SW480 (cell line): ENCODE results near the gene RCOR3.

ENCODE experiments used
- DNase-seq: peaks from one replicate; pipeline ENCODE4 v3.0.0-alpha.2; 2016; ENCODE audit warnings: low spot score

RCOR3 gene

DNA sequence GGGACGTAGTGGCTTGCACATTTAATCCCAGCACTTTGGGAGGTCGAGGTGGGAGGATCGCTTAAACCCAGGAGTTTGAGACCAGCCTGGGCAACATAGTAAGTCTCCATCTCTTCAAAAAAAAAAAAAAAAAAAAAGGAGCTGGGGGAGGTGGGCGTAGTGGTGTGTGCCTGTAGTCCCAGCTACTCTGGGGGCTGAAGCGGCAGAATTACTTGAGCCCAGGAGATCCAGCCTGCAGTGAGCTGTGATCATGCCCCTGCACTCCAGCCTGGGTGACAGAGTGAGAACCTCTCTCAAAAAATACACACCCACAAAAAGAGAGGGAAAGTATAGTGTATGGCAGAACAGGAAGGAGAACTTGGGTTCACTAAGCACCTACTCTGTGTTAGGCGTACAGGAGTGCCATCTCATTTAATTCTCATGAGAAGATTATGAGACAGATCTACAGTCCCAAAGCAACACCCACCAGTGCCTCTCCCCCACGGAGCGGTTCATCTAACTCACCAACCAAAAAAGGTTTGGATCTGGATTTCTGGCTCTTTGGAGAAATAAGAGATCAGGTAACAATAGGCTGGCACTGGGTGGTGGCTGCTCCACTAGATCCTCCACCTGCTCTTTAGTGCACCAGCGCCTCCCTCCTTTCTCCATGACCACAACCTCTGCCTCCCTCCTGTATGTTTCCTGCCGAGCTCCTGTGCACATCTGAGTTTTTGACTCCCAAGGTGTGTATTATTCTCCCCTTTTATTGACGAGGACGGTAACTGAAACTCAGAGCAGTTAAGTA, 66.0 kb downstream of the RCOR3 start:
- DNase-seq: peak; percentile 42

DNA sequence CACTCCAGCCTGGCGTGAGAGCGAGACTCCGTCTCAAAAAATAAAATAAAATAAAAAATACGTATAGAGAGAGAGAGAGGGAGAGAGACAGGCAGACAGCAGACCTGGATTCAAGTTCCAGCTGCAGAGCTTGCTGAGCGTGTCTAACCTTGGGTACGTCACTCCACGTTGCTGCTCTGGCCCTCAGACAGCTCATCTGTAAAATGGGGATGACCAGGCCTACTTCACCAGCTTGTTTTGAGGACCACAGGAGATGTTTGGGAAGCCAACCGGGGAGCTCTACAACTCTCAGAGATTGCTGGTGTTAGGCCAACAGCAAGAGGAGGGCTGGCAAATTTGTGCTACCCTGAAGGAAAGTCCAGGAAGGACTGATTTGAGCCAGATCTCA, 67.0 kb downstream of the RCOR3 start:
- no peak for DNase-seq

DNA sequence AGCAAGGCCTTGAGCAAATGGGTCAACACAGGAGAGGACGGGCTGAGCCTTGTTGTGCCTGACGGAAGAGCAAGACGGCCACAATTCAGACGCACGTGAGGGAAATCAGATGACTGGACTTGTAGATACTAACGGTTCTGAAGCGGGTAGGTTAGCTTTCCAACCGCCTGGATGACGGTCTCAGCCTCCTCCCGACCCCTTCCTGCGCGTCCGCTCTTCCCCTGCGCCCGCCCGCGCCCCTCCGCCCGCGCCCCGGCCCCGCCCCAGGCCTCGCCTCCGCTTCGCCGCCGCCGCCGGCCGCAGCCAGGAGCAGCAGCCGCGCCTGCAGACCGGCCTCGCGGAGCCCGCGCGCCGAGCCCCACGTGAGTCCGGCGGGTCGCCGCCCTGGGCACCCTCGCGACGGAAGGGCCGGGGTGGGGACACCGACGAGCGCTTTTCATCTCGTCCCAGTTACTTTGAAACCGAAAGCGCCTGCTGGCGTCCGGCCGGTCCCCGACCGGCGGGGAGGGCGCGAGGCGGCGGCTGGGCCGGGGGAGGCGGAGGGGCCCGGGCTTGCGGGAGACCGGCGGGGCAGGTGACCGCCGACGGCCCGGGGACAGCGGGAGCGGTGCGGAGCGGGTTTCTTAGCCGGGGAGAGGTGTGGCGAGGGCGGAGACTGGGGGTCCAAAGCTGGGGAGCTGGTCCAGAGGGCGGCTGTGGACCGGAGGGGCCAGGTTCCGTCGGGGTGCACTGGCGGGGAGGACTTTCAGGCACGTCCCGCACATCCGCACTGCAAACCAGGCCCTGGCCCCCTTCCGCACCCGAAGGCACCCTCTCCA, 67.6 kb downstream of the RCOR3 start, which contains the start of gene TRAF5:
TRAF5 (plus strand) TSS at position 306 of the 818 bp plus-strand sequence. CDS start 26,407 bp downstream, outside the sequence.
- peak; percentile 56 for DNase-seq

DNA sequence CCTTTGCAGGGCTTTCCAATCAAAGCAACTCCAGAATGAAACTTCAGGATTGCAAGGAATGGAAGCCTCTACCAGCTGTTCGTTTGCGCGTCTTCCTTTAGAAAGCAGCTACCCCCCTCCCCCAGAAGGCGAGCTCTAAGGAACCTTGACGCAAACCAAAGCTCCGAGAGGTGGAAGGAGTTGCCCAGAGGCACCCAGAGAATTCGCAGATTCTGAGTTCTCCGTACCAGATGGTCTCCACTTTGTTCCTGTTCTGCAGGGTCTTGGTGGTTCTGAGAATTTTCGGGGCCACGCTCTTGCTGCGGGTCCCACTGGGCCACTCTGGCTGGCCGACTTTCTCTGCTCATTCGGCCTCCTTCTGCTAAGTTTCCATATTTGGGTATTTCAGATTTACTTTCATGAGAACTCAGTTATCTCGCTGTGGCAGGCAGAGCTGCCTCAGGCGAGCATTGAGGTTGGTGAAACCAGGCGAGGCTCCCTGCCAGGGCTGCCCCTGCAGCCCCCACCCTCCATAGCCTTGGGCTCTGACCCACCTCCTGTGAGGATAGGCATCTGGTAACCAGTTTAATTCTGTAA, 68.3 kb downstream of the RCOR3 start:
- no peak for DNase-seq

DNA sequence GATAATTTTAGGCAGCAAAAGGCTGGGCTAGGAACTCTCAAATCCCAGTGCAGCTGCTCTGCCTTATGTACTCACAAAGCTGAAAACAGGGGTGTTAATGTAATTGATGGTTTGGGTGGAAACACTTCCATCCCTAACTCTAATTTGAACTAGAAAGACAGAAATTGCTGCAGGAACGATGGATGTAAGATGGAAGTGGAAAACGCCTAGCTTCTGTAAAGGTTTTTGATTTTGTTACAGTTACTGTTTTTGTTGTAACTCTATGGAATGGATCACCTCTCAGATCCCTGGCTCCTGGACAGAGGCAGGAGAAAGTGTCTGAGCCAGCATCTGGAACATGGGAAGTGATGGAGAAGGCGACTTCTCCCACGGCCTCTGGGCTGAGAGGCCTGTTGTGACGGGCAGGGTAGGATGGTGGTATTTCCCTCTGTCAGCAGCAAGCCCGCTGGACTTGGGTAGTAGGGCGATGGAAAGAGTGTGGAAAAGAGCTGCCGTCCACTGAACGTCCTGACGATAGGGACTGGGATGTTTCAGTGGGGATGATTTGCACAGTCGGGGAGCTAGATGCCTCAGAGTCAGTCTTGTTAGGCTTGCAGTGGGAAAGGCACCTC, 69.0 kb downstream of the RCOR3 start:
- no peak for DNase-seq

DNA sequence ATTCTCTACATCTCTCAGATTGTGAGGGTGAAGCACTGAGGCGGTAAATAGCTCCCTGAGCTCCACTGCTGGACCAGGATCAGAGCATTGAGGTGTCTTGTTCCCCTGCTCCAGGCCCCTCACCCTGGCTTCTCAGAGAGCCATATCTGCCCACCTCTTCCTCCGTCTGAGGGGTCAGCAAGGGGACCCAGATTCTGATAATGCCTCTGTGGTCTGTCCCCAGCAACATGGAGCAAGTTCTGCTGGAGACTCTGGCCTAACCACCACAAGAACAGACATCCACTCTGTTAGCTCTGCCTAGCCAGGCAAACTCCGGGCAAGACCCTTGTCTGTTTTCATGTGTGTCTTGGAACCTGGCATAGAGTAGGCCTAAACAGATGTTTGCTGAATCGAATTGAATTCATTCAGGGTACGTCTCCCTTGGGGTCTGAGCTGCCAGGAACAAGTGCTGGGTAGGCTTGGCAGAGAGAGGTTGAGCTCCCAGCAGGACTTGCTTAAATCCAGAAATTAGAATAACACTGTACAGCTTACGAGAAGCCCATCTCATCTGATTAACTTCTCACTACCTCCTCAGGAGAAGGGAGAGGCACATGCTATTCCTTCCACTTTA, 69.8 kb downstream of the RCOR3 start:
- no peak for DNase-seq

DNA sequence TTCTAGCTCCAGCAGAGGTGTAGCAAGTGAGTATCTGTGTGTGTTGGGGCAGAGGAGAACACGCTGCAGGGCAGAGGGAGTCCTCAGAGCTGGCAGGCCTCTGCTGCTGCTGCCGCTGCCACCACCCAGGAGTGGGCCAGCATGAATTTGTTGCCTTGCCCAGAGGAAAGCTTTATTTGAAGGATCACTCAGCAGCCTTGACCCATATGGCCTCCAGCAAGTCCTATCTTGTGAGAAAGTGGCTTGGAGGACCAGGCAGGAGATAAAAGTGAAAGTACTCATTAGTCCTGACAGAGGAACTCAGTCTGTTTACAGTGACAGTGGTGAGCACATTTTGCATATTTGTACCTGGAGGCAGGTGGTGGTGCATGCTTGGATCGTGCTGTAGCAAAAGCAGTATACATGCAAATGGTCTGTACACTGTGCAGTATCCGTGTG, 70.6 kb downstream of the RCOR3 start:
- DNase-seq: no peak

DNA sequence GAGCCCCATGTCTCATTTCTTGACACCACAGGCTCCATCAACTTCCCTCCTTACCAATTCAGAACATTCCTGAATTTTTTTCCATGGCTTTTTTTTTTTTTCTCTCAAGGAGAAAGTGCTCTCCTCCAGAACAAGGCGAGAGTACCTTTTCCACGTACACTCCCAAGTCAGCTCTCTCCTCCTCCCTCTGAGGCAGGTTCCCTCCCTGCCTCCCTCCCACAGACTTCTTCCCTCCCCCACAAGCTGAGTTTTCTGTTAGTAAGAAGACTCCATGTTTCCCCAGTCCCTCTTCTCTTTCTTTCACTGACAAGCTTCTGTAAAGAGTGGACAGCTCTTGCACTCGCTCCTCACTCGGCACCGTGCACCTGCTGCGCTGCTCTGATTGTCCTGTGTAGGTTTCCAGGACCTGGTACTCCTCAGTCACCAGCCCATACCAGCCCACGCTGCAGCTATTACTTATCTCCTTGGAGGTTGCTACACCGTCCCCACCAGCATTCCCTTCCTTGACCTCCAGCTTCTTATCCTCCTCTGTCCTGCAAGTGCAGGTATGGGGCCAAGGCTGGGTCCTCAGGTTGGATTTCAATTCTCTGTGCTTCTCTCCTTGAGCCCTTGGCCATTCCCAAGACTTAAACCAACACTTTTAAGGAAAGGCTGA, 71.2 kb downstream of the RCOR3 start:
- no peak for DNase-seq

DNA sequence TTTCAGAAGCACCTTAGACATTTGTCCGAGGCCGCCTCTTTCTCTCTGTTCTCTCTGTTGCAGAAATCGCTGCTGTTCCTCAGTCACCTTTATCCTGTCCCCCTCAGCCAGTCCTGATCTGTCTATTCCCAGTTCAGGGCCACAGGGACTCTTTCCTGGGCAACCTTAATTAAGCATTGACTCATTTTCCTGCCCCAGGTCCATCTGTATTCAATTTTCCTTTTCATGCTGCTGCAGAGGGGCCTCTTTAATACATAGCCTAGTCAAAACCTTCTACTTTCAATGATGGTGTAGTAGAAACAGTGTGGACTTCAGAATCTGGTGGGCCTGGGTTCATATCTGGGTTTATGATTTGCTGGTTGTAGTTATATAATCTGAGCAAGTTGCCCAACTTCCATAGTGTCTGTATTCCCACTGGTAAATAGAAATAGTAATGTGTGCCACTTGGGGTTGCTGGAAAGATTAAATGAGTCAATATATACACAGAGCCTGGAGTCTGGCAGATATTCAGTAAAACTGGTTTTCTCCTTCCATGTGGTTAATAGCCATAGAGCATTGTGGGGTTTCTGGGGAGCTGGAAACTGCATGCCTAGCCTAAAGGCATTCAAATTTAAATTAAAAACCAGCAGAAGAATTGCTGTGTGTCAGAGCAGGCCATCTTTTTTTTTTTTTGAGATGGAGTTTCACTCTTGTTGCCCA, 72.0 kb downstream of the RCOR3 start:
- no peak for DNase-seq

DNA sequence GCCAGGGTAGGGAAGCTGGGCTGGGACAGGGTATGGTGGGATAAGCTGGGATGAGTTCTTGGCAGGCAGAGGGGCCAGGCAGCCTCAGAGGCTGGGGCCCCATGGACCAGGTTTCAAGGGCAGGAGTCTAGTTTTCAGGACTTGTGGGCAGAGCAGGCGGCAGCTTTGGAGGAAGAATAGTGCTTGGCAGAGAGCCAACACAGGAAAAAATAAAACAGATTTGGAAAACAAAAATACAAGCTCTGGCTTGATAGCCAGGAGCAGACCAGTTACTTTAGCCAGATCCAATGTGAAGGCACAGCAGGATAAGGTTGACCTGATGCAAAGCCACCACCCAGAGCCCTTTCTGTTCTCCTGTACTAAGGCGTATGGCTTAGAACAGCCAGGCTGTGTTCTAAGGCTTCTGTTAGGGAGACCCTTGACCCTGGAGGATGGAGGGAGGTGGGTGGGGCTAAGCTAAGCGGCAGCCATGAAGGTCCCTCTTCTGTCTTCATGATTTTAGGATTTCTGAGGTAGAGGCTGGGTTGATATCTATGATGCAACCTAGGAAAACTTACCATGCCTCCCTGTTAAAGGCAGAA, 73.0 kb downstream of the RCOR3 start:
- DNase-seq: no peak

DNA sequence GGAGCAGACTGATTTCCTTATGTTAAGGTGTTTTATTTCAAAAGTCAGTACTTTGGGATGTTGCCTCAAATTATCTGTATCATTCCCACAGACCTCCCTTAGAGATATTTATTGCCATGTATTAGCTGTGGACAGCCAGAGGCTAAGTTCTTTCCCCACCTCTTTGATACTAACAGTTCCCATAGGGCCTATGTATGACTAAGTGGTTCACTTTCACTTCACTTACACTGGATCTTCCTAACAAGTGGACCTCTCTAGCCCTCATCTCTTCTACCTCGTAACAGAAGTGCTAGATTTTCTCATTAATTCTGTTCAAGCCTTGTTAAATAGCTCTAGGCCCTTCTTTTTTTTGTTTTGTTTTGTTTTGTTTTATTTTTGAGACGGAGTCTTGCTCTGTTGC, 73.7 kb downstream of the RCOR3 start:
- peak; percentile 46 for DNase-seq

DNA sequence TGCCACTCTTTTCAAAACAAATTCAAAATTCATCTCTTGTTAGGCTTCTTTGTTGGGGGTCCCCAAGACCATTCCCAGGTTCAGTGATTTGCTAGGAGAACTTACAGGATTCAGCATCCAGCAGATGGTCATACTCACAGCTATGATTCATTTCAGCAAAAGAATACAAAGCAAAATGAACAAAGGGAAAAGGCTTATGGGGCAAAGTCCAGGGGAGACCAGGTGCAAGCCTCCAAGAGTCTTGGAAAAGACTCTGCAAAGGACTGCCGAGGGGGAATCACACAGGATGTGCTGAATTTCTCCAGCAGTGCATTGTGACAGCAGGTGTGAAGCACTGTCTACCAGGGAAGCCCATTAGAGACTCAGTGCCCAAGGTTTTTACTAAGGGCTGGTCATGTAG, 74.7 kb downstream of the RCOR3 start:
- peak; percentile 79 for DNase-seq

DNA sequence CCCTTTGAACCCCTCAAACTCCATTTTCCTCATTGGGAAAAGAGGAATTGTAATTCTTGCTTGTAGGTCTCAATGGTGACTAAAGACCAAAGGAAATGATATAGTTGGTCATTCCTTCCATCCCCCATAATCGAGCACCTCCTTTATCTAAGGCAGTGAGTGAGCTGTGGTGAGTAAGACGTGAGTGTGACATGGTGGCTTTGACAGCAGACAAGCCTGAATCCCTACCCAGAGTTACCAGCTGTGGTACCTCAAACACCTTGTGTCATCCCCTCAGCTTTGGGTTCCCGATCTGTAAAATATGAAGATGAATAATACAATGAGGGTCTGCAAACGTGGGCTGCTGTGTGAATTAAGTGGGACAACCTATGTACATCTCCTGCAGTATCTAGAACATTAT, 75.8 kb downstream of the RCOR3 start:
- DNase-seq: no peak

DNA sequence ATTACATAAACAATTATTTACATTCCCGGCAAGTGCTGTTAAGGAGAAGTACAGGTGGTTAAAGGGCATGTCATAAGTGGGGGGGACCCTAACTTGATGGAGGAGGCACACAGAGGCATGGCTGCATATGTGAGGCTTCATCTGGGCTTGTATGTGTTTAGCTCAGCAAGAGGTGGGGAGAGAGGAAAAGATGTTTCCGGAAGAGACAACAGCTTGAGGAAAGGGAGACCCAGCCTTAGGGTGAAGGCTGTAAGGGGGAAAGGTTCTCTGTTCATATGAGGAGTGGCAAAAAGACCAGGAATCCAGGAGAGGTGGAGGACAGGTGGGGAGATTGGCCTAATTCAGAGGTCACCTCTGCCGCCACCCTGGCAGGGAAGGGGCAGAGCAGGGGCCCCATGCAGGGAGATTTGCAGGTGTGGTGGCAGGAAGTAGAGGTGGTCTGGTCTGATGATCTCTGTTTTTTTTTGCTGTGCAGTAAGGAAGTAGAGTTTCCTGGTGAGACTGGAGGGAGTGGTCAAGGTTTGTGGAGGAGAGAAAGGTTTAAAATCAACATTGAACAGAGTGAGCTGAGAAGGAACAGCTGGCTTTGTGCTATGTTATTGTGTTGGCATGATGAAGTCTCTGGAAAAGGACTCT, 76.5 kb downstream of the RCOR3 start:
- no peak for DNase-seq

DNA sequence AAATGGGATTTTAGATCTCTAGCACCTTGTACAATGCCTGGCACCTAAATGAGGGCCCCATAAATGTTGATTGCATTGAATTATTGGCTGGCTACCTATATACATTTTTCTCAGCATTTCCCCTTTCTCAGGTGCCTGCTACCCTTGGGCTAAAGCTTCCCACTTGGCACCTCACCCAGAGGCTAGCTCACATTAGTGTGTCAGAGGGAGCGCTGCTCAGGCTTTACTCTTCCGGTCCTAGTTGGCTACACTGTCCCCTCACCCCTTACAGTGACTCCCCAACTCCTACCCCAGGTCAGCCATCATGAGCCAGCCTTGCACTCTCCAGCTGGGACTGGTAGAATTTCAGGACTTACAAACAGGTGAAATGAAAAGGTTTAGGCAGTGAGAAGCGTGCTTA, 77.0 kb downstream of the RCOR3 start:
- no peak for DNase-seq

DNA sequence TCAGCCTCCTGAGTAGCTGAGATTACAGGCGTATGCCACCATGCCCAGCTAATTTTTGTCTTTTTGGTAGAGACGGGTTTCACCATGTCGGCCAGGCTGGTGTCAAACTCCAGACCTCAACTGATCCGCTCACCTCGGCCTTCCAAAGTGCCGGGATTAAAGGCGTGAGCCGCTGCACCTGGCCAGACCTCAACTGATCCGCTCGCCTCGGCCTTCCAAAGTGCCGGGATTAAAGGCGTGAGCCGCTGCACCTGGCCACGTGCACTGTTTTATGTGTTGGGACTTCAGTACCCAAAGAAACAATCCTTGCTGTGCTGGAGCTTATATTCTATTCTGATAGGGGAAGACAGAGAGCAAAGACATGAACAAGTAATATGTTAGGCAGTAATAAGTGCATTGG, 77.6 kb downstream of the RCOR3 start:
- no peak for DNase-seq

DNA sequence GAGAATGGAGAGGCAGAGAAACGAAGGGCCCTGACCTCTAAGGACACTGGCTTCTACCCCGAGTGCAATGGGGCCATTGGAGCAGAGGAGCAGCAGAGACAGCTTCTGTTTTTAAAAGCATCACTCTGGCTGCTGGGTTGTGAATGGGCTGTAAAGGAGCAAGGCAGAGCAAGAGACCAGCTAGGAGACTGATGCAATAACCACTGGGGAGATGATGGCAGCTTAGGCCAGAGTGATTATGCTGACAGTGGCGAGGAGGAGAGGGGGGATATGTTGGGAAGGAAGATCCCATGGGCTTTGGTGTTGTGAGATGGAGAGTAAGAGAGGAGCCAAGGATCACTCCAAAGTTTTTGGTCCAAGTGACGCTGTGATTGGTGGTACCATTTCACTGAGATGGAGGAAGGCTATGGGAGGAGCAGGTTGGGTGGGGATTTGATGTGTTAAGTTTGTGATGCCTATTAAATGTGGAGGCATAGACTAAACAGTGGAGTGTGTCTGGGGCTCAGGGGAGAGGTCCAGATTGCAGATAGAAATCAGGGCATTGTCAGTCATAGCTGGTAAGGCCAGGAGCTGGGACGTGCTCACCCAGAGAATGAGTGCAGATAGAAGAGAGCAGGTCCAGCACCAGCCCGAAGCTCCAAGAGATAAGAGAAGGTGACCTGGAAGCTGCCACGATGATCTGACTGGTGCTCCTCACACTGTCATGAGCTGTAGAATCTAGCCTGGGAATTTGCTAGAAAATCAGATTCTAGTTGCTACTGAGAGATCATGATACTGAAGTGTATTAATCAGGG, 78.5 kb downstream of the RCOR3 start:
- no peak for DNase-seq

DNA sequence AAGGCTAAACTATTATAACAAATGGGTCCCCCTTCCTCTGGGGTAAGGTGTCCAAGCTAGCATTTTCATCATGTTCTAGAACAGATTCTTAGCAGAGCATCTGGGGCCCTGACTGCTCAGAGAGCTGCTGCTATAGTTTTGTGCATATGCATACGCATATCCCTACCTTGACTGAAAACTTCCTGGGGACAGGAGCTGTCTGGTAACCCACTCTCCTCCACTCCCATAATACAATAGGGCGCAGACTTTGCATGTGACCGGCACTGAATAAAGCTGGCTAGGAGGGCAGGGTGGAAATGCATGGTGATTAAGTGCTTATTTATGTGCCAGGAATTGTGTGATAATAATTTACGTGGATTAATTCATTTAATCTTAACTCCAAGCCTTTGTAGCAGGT, 79.1 kb downstream of the RCOR3 start:
- DNase-seq: no peak

DNA sequence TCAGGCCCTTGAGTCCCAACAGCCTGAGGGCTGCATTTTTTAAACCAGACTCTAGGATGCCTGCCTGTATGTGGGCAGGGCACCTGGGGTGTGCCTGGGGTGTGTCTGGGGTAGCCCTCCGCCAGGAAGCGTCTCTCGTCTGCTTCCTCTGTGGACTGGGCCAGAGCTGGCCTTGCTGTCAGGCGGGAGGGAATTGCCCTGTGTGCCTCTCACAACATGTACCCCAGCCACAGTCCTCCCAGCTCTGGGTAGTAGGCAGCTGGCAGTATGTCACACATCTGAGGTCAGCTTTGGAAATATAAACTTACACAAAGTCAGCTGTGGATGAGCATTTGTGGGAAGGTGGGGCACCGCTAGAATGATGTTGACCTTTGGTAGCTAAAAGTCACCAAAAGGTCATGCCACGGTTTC, 80.5 kb downstream of the RCOR3 start:
- DNase-seq: peak; percentile 69
